HG03280 (cell line): ENCODE results near the gene MOV10L1.

Experiments used
- ATAC-seq: cut with Tn5 transposase; IDR thresholded peaks from one replicate; pipeline ENCODE4 v1.9.1; 2021; ENCODE audit warnings: mild to moderate bottlenecking, moderate library complexity; ENCODE audit not compliant: unreplicated experiment

MOV10L1 gene

DNA sequence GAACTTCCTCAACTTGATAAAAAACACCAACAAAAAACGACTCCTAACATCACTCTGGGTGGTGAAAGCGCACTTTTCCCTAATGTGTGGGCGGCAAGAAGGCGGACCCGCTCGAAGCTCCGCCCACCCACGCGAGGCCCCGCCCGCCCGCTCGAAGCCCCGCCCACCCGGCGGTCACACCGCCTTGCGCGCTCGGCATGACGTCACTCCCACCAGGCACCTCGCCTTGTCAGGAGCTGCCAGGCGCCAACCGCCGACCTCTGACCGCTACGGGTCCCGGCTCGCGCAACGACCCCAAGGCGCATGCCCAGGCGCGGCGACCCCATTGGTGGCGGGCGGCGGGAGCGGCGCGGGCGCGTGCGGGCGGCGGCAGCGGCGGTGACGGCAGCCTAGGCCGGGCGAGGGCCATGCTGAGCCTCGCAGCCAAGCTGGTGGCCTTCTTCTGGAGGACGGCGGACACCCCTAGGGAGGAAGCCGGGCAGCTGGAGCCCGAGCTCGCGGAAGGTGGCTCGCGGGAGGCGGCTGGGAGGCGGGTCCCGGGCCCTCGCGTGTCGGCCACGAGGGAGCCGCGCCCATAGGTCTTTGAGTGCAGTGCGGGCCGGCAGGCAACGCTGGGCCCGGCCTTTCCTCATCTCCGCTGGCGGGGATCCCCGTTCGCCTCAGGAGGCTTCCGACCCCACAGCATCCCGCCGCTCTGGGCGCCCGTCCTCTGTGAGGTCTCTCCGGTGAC is at the start of gene MOV10L1:
Gene MOV10L1, plus strand, starts transcription at position 325 of the 730 bp plus-strand sequence. Its CDS starts 83 bp downstream, at position 408.
- ATAC-seq: no peak

DNA sequence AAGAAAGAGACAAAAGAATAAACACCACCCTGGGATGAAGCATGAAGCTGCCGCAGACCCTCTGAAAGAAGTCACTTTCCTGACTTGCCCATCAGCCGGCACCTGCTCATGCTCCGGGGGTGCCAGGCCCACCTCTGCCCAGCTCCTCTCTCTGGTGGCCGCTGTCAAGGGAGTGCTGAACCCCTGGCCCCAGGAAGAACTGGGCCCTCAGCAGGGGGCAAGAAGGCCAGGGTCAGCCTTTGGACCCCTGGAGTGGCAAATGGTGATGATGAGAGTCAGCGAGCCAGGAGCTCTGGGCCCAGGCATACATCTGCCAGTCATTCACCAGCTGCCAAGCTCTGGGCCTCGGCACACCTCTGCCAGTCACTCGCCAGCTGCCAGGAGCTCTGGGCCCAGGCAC is 49.1 kb upstream of the MOV10L1 start:
- no peak for ATAC-seq

DNA sequence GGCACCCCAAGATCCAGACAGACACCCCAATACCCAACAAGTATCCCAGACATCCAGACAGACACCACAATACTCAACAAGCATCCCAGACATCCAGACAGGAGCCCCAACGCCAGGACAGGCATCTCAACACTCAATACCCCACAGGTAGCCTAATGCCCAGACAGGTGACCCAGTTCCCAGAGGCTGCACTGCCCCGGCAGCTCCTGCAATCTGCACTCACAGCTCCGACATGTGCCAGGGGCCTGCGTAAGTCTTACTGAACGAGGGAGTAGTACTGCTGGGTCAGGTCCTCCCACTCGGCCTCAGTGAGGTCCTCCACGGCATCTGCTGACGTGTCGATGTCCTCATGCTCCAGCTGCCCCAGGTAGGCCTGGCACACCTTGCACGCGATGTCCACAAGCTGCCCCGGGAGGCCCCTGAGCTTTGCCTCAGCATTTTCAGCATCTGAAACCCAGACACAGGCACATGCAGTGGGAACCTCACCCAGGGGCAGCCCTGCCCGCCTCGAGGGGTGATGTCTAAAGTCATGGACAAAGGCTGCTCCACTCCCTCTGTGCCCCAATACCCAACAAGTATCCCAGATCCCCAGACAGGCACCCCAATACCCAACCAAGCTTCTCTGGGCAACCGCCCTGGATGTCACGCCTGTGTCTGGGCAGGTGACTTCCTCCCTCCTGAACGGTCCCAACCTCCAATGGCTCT is 48.3 kb upstream of the MOV10L1 start:
- ATAC-seq: no peak

DNA sequence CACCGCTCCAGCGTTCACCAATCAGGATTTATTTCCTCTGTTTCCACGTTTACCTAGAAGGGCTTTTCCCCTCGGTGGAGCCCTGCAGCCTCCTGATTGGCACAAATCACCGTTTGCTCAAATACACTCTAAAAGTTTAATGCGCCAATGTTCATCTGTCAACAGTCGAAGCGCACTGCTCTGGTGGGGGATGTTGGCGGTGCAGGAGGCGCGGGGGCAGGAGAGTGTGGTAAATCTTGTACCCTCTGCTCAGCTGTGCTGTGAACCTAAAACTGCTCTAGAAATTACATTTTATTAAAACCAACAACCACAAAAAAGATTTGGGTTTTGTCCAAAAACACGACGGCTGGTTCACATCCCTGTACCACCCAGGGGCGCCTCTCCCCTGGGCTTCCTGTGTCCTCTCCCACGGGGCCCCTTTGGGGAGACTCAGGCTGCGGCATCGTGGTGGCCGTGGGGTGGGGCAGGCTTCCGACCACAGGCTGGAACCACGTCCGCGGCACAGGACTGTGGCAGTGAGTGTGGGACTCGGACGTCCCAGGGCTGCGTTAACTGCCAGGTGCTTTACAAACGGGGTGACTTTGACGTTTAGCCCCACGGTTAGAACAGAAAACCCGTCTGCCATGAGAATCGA is 45.2 kb upstream of the MOV10L1 start:
- ATAC-seq: no peak

DNA sequence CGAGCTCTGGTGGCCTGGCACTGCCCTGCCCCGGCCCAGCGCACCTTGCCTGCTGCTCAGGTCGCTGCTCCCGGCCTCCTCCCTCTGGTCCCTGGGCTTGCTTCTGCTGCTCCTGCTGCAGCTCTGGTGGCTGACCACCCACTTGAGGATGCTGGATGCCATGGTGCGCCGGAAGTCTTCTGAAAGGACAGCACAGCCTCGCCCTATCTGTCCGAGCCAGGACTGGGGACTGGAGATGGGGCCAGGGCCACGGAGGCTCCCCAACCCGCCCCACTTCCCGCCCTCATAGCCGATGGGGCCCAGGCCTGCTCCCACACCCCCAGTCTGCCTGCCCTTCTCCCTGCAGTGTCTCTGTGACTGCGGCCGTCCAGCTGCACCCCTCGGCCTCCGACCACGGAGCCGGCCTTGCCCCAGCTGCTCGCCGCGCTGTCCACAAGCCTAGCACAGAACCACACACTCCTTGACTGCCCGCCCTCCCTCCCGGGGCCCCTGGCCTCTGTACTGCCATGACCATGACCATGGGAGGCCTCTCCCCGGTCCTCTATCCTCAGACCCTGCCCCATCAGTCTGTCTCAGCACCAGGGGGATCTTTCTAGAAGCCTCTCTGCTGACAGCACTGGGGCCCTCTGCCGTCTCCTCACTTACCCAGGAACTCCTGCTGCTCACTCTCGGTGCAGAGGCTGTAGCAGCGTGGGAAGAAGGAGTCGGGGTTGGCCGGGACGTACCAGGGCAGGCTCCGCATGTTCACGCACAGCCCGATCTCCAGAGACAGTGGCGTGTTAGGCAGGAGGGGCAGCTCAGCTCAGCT is 44.4 kb upstream of the MOV10L1 start:
- ATAC-seq: no peak

DNA sequence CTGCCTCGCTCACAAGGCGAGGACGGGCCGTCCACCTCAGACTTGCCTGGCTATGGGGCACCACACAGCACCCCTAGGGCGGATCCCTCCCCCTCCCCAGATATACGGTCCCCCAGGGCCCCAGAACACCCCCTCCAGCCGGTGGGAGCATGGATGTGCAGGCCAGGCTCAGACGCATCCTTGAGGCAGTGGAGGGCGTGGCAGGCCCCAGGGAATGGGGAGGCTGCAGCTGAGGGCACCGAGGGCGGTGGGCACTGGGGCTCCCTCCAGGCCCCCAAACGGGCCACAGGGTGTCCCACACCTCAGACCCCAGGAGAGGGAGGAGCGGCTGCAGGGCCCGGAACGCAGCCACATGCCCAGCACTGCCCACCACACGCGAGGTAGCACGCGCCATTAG is 43.8 kb upstream of the MOV10L1 start:
- no peak for ATAC-seq

DNA sequence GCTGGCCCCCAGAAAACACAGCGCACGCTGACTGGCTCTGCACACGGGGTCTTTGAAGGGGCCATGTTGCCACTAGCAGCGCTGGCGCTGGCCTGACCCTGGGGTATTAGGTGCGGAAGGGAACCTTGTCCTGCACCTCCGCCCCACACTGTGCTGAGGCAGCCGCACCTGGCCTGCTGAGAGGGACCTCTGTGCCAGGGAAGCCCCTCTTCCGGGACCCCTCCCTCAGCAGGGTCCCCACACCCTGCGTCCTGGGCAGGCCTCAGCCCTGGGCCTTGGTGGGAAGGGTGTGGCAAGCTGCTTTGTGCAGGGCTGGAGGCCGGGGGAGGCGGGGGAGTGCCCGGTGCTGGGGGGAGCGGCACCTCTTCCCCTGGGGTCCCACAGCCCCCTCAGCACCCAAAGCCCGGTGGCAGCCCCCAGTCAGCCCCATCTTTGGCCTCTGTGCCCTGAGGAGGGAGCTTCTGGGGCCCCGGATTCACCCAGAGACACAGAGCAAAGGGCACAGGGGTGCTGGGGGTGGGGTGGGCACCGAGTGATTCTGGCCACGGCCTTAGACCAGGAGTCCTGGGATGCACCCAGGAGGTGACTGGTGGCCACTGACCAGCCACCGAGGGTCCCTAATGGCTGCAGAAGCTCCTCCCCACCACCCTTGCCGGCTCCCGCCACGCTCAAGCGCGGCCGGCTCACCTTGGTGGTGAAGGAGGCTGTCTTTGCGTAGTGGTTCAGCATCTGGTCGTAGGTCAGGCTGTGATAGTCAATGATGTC is 43.1 kb upstream of the MOV10L1 start:
- no peak for ATAC-seq

DNA sequence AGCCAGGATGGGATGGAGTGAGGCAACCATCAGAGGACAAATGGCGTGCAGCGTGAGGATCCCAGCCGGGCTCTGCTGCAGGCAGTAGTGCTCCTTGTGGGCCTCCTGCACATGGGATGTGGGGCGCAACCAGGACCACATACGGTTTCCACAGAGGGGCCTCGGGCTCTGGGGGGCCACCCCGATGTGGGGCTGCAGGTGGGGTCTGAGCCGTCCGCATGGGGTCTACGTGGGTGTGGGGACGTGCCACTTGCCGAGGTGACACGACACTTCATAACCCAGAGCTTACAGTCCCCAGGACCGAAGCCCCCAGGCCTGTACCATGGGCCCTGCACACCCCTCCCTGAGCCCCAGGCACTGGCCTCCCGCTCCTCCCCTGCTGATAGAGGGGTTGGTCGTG is 42.5 kb upstream of the MOV10L1 start:
- no peak for ATAC-seq

DNA sequence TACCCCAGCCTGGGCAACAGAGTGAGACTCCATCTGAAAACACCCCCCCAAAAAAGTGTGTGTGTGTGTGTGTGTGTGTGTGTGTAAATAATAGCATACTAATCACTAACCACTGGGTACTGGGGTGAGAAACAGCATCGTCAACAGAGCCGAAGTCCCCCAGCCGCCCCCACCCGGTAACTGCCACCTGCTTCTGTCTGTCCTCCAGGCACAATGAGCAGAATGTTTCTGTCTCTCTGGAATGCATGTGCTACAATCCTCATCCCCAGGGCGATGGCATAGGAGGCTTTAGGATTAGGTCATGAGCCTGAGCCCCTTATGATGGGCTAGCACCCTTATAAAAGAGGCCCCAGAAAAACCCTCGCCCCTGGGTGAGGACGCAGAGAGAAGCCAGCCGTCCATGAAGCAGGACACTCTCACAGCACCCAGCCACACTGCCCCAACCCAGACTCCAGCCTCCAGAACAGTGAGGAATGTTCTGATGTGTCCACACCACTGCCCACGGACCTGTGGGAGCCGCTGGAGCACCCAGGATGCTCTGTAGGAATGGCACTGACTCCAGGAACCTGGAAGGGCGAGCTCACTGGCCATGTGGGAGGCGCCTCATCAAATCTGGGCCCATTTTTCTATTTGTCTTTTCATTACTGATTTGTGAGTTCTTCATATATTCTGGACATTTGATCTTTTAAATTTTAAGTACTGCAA is 41.6 kb upstream of the MOV10L1 start:
- ATAC-seq: no peak

DNA sequence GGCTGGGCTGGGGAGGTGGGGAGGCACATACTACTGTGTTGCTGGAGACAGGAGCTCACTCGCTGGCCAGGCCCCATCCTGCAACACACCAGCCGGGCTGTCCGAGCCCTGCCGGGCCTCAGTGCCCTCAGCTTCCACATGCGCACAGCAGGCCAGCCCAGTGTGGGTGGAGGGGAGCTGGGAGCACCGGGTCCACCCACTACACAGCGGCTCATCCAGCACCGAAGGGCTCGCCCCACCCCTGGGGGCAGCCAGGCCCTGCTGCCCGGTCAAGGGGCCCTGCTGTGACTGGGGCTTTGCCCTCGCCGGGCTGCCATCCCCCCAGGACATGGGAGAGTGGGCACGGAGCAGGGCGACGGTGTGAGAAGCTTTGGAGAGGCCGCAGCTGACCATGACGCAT is 41.0 kb upstream of the MOV10L1 start:
- ATAC-seq: no peak

DNA sequence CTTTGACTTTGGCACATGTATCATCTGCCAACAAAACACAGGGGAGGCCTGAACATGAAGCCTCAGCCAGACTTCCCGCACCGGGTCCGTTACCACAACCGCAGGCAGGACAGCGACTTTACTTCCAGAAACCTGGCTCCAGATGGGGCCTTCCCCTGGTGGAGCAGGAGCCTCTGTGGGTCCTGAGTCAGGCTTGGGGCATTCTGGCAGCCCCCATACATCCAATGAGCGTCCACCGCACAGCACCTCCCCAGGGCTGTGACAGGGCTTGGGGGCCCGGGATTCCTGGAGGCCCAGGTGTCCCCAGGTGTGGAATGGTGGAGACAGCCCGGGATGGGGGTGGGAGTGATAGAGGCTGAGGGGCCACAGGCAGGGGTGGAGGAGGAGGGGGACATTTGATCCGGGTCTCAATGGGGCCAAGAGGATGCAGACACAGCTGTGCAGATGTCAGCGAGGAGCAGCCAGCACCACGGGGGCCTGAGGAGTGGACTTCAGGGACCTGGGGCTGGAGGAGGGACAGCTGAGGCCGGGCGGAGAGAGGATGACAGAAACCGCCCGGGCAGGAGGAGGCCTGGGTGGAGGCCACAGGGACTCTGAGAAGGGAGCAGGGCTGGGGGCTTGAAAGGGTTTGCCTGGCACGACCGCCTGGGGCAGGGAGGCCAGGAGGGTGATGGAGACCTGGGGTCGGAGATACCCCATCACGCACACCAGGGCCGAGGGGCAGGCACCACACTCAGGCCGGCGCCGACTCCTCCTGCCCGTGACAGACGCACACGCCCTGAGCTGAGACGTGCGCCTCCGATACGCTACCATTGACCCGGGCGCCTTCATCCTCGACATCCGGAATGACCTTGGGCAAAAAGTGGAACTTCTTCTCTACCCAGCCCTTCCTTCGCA is 40.3 kb upstream of the MOV10L1 start:
- no peak for ATAC-seq

DNA sequence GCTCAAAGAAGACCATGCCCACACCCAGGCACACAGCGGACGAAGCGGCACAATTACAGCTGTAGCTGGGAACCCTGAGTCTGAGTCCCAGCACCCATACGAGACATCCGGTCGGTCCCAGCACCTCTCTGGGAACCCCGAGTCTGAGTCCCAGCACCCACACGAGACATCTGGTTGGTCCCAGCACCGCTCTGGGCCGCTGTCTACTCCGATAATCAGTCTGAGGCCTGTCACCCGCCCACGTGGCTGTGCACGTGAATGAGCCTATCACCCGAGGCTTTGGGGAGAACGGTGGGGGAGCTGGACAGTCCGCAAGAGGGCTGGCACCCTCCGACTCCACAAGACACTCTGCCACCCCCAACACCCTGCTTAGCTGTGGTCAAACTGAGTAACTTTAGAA is 37.9 kb upstream of the MOV10L1 start:
- no peak for ATAC-seq

DNA sequence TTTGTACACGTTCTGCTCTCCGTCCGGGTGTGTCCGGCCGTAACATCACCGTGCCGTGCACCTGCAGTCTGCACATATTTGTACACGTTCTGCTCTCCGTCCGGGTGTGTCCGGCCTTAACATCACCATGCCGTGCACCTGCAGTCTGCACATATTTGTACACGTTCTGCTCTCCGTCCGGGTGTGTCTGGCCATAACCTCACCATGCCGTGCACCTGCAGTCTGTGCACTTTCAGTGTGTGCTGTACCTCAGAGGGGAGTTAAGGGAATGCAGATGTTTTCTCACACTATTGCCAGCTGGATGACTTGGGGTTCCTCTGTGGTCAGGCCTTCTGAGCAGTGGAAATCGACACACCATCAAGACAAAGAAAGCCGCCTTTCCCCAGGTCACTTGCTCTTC is 35.9 kb upstream of the MOV10L1 start:
- no peak for ATAC-seq

DNA sequence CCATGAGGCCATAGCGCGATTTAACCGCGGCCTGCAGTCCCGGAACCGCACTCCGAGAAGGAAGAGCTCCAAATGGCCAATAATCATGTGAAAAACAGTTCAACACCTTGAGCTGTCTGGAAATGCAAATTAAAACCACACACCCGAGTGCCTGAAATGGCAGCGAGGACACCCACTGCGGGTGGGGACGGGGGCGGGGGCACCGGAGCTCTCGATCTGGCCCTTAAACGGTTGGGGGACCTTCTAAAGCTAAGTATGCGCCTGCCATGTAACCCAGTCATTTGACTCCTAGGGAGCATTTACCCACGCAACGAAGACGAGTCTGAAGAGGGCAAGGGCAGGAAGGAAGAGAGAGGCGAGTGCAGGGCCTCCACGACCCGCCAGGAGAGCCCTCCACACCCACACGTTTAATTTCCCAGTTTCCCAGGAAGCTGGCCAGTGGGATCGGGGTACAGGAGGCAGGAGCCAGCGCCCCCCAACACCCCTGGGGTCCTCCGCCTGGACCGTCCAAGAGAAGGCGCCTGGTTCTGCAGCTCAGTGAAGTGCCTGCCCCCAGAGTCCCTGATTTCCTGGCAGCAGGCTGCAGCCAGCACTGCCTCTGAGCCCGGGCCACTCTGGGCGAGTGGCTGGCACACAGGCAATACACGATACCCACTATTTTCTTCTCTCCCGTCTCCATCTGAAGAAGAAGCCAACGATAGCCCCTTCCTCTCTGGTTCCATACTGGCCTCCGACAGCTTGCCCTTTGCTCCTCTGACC is 33.4 kb upstream of the MOV10L1 start:
- ATAC-seq: no peak

DNA sequence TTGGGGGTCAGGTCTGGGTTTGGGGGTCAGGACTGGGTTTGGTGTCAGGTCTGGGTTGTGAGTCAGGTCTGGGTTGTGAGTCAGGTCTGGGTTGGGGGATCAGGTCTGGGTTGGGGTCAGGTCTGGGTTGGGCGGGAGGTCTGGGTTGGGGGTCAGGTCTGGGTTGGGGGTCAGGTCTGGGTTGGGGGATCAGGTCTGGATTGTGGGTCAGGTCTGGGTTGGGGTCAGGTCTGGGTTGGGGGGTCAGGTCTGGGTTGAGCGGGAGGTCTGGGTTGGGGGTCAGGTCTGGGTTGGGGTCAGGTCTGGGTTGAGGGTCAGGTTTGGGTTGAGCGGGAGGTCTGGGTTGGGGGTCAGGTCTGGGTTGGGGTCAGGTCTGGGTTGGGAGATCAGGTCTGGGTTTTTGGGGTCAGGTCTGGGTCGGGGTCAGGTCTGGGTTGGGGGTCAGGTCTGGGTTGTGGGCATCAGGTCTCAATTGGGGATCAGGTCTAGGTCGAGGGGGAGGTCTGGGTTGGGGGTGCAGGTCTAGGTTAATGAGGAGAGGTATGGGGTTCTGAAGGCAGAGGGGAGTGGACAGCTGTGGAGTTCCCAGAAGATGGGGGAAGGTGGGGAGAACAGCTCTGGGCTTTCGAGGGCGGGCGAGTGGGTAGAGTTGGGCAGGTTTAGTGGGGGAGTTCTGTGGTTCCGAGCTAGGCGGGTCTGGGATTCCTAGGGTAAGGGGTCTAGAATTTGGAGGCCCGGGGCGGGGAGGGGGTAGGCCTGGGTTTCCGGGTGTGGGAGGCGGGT is 32.3 kb upstream of the MOV10L1 start:
- ATAC-seq: no peak

DNA sequence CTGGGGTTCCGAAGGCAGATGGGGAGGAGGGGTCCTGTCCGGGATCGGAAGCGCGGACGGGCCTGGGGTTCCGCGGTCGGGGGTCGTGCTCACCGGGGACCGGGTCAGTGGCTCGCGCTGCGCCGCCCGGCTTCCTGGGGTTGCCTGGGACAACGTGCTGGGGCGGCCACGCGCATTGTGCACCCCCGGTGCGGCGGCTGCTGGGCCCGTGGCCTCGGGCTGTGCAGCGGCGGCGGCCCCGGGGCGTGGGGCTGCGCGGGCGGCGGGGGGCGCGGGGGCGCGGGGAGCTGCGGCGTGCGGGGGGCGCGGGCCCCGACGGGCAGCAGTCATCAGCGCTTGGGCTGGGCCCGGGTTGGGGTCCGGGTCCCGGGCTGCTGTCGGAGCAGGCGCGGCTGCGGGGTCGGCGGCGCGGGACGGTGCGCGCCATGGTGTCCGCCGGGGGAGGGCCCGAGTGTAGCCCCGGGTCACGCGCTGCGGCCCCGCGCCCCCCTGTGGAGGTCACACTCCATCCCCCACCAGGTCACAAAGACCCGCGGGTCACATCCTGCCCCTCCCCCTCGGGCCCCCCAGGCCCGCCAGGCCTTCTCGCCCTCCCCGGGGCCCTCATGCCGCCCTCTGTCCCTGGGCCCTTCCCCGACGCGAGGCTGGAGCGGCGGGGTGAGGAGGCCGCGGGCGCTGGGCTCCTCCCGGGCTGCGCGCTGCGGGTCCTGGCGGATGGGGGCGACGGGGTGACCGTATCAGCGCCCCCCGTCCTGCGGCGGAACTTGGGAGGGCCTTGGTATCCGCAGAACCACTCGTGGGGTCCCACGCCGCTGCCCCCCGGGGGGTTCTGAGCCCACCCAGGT is 31.5 kb upstream of the MOV10L1 start, which contains the start of gene TTLL8:
Gene TTLL8, minus strand, starts transcription at position 238 of the 845 bp plus-strand sequence.
- no peak for ATAC-seq
